K562 (cell line): Measurements from ENCODE around the gene CLDN1. TPM values are rescaled to one million over a fixed set of nuclear protein-coding genes. Genes with fewer than 3 reads are reported as not detected.

Experiments
- ARID3B ChIP-seq: fragments of 250-450 bp; sonication (Bioruptor Pico); IDR thresholded peaks from 2 replicates; pipeline ENCODE4 v1.4.0; 2020; ENCODE audit warnings: borderline replicate concordance
- ATF2 ChIP-seq: sonication (generic); formaldehyde crosslinking; IDR thresholded peaks from 2 replicates; pipeline ENCODE4 v1.8.1; 2022; ENCODE audit warnings: missing genetic modification reagents
- BRF2 ChIP-seq: IDR thresholded peaks from 3 replicates; pipeline ENCODE4 v1.6.1; 2011; ENCODE audit warnings: borderline replicate concordance, mild to moderate bottlenecking; ENCODE audit not compliant: insufficient read length, insufficient read depth
- CBX3 ChIP-seq, 2 experiments: IDR thresholded peaks; 1 replicate in 1 of 2; 2 replicates in 1 of 2; pipeline ENCODE4 v1.6.1; 2012; ENCODE audit warnings: inconsistent platforms in 2 of 2, low read length in 2 of 2, borderline replicate concordance in 1 of 2, control low read depth in 1 of 2
- CGGBP1 ChIP-seq: fragments of 250-450 bp; sonication (Bioruptor Pico); IDR thresholded peaks from 2 replicates; pipeline ENCODE4 v1.9.0; 2021; ENCODE audit warnings: mild to moderate bottlenecking
- GTF2F1 ChIP-seq: IDR thresholded peaks from 2 replicates; pipeline ENCODE4 v1.6.1; 2011; ENCODE audit warnings: low read depth, low read length, improper control_type of control experiment
- HLTF ChIP-seq: fragments of 450-650 bp; IDR thresholded peaks from 2 replicates; pipeline ENCODE4 v1.6.1; 2016
- JUND ChIP-seq, 2 experiments: IDR thresholded peaks; 2 replicates in 1 of 2; 3 replicates in 1 of 2; pipeline ENCODE4 v1.6.1; 2011; ENCODE audit warnings: borderline replicate concordance in 2 of 2, low read depth in 2 of 2, low read length in 2 of 2, improper control_type of control experiment in 1 of 2, missing biosample characterization in 1 of 2, missing genetic modification characterization in 1 of 2, missing genetic modification reagents in 1 of 2
- MYNN ChIP-seq, 2 experiments: sonication (generic); formaldehyde crosslinking in 1 of 2; IDR thresholded peaks; 2 replicates each; pipeline versions ENCODE4 v1.5.0 to v1.6.1; 2016 to 2020; ENCODE audit warnings: antibody characterized with exemption in 1 of 2, missing genetic modification reagents in 1 of 2
- NR4A1 ChIP-seq, 2 experiments: fragments of 250-450 bp in 1 of 2; fragments of 450-650 bp in 1 of 2; sonication (Bioruptor Pico) in 1 of 2; IDR thresholded peaks; 2 replicates each; pipeline versions ENCODE4 v1.4.0 to v1.6.1; 2016 to 2020; ENCODE audit warnings: mild to moderate bottlenecking in 2 of 2, missing compliant biosample characterization in 1 of 2, missing genetic modification characterization in 1 of 2, moderate library complexity in 1 of 2
- RHOXF2B ChIP-seq: fragments of 250-450 bp; sonication (Bioruptor Pico); conservative IDR thresholded peaks from 2 replicates; pipeline ENCODE4 v1.5.1; 2021
- SIN3A ChIP-seq, 2 experiments: fragments of 150-350 bp in 1 of 2; IDR thresholded peaks; 2 replicates each; pipeline ENCODE4 v1.6.1; 2011 to 2016; ENCODE audit warnings: borderline replicate concordance in 2 of 2, low read depth in 2 of 2, low read length in 2 of 2, mild to moderate bottlenecking in 2 of 2, moderate library complexity in 2 of 2; ENCODE audit not compliant: control insufficient read depth in 1 of 2
- TRIM28 ChIP-seq: fragments of 450-650 bp; IDR thresholded peaks from 2 replicates; pipeline ENCODE4 v1.6.1; 2017
- USF2 ChIP-seq: sonication (generic); formaldehyde crosslinking; IDR thresholded peaks from 2 replicates; pipeline ENCODE4 v1.5.0; 2020; ENCODE audit warnings: missing genetic modification reagents
- ZBTB7A ChIP-seq: IDR thresholded peaks from 2 replicates; pipeline ENCODE4 v1.6.1; 2011; ENCODE audit warnings: low read depth, mild to moderate bottlenecking, low read length, moderate library complexity, borderline replicate concordance; ENCODE audit not compliant: control insufficient read depth
- ZFPM2 ChIP-seq: fragments of 250-450 bp; sonication (Bioruptor Pico); IDR thresholded peaks from 2 replicates; pipeline ENCODE4 v1.5.1; 2022; ENCODE audit warnings: mild to moderate bottlenecking
- ZNF121 ChIP-seq: sonication (generic); formaldehyde crosslinking; conservative IDR thresholded peaks from 2 replicates; pipeline ENCODE4 v1.8.0; 2022; ENCODE audit warnings: missing genetic modification reagents
- ZNF133 ChIP-seq: fragments of 250-450 bp; sonication (Bioruptor Pico); IDR thresholded peaks from 2 replicates; pipeline ENCODE4 v1.4.0; 2020; ENCODE audit warnings: mild to moderate bottlenecking
- ZNF175 ChIP-seq: fragments of 200-800 bp; sonication (Bioruptor generic); IDR thresholded peaks from 2 replicates; pipeline ENCODE4 v1.6.1; 2016; ENCODE audit warnings: low read depth, mild to moderate bottlenecking, missing genetic modification characterization, missing compliant biosample characterization
- ZNF384 ChIP-seq: IDR thresholded peaks from 2 replicates; pipeline ENCODE4 v1.6.1; 2012; ENCODE audit warnings: low read depth, low read length, improper control_type of control experiment
- ZNF551 ChIP-seq: fragments of 250-450 bp; sonication (Bioruptor Pico); IDR thresholded peaks from 2 replicates; pipeline ENCODE4 v1.5.0; 2021; ENCODE audit warnings: mild to moderate bottlenecking, moderate library complexity
- ZNF57 ChIP-seq: fragments of 450-650 bp; formaldehyde crosslinking; IDR thresholded peaks from 2 replicates; pipeline ENCODE4 v1.4.0; 2020; ENCODE audit warnings: mild to moderate bottlenecking, moderate library complexity
- polyA plus RNA-seq, 8 experiments: library from polyadenylated mRNA; depleted of rRNA in 4 of 8; stranded (reverse) in 5 of 8; unstranded in 3 of 8; fragments of >200 nt; fragmentation: Nextera tagmentation in 2 of 8; fragmentation: Illumina TruSeq in 1 of 8; extraction: Ambion mirVana in 2 of 8; extraction: Trizol in 1 of 8; gene quantifications; 2 replicates each; pipeline versions ENCODE4 v1.2.1 to v1.2.3, GENCODE V29; 2011 to 2014; ENCODE audit warnings: inconsistent platforms in 1 of 8, missing spikeins in 1 of 8
- total RNA-seq, 7 experiments: library from RNA; depleted of rRNA in 6 of 7; stranded (reverse); fragments of >200 nt in 6 of 7; fragmentation: Illumina TruSeq in 2 of 7; extraction: Trizol in 2 of 7; gene quantifications; 2 replicates each; pipeline versions ENCODE4 v1.2.1 to v1.2.3, GENCODE V29; 2011 to 2021; ENCODE audit warnings: low replicate concordance in 1 of 7

The CLDN1 gene
- total and polyA plus RNA-seq, 9 of the 15 experiments (the other 6 are each of a cell fraction or from before 2014, with no cell fraction given), result 0.16 TPM; not detected in 8

- TF ChIP-seq JUND (IDR thresholded peaks at IDR 0.05; ENCODE audit: borderline replicate concordance, low read depth, low read length) (no peak), JUND (tag; IDR thresholded peaks at IDR 0.05; ENCODE audit: borderline replicate concordance, low read depth, low read length) (no peak), USF2 (no peak), BRF2 (no peak), MYNN (IDR thresholded peaks at IDR 0.05) (no peak), MYNN (CRISPR knock-in tag; IDR thresholded peaks at IDR 0.05) (no peak), ZNF175 (no peak), ZNF551 (CRISPR knock-in tag) (no peak), ZFPM2 (CRISPR knock-in tag) (no peak), TRIM28 (peak; percentile 87; the same call in 1 of the 2 replicates), ZNF57 (CRISPR knock-in tag) (no peak), GTF2F1 (no peak), ZNF121 (CRISPR knock-in tag) (no peak), ZNF133 (CRISPR knock-in tag) (no peak), CBX3 (IDR thresholded peaks at IDR 0.05; ENCODE audit: borderline replicate concordance in 1 of 2, low read length in 2 of 2) (0 out of 3 replicates have a peak, but pooled peaks of 1 of the 2 experiments have one; percentile 39), NR4A1 (CRISPR knock-in tag; IDR thresholded peaks at IDR 0.05) (no peak), NR4A1 (tag; IDR thresholded peaks at IDR 0.05) (no peak), SIN3A (IDR thresholded peaks at IDR 0.05; ENCODE audit: borderline replicate concordance in 2 of 2, control insufficient read depth in 1 of 2, low read depth in 2 of 2, low read length in 2 of 2) (no peak), CGGBP1 (CRISPR knock-in tag) (no peak), ZBTB7A (no peak), ZNF384 (peak; percentile 42; the same call in 1 of the 2 replicates), ARID3B (CRISPR knock-in tag) (no peak), RHOXF2B (CRISPR knock-in tag) (no peak), ATF2 (CRISPR knock-in tag) (no peak), HLTF (peak; percentile 70; the same call in 1 of the 2 replicates)
- TF ChIP-seq, all 486 proteins: peak for 4
These were observed 36.2 kb downstream of the CLDN1 start (continued) for GRCh38 chr3:190286014-190286413.
